ENCODE data around the gene KCTD16. TPM values are rescaled to one million over a fixed set of nuclear protein-coding genes. Genes with fewer than 3 reads are reported as not detected.

The KCTD16 gene
- under 1 TPM; 0.04 TPM for total RNA-seq

DNA sequence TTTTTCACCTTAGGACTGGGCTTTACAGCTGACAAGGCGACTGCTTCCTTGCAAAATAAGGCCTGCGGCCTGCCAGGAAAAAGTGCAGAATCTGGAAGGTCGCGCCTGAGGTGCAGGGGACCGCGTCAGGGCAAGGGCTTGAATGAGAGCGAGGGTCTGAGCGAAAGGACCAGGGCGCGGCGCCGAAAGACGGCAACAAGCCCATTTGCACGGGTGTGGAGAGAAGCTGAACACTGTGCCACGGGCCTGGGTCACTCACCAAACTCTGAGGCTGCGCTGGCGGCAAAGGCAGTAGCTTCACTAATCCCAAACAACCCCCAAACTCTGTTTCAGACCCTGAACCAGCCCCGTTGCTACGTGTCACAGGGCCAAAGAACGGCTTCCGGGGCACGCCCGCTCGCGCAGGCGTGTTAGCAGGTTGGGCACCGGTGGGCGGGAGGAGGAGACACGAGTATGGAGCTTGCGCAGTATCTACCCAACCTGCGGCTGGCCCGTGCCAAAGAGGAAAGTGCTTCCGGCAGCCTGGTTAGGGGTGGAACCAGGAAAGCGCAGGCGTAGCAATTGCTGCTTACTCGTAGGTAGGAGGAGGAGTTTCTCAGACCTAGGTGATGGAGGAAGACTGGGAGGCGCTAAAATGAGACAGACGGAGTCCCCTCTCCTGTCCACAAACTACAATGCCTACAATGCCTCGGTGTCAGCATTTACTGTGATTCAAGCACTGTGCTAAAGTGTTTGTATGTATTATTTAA lies at the start of gene KCTD16, which contains the start of gene YIPF5:
Gene KCTD16 (plus strand): TSS at position 598 of the 749 bp plus-strand sequence.
Gene YIPF5 (minus strand): TSS at position 384 of the 749 bp plus-strand sequence. CDS start 704 bp downstream, outside the sequence.
- CTCF ChIA-PET = interaction anchor here (0.6 to 1.7 kb wide), 5 partner anchors 13 to 1168 kb away, joined by 3 to 5 read pairs (median 4); no protein-coding TSS in a partner anchor
- POLR2A ChIA-PET = interaction anchor here (0.6 to 1.5 kb wide), 3 partner anchors 17 to 351 kb away, joined by 5 to 9 read pairs (median 8); no protein-coding TSS in a partner anchor

GRCh38 chr5:144121577-144121976 lies 49.1 kb upstream of the KCTD16 start:
- ChIA-PET CTCF (no interaction called here), POLR2A (no interaction called here)

DNA sequence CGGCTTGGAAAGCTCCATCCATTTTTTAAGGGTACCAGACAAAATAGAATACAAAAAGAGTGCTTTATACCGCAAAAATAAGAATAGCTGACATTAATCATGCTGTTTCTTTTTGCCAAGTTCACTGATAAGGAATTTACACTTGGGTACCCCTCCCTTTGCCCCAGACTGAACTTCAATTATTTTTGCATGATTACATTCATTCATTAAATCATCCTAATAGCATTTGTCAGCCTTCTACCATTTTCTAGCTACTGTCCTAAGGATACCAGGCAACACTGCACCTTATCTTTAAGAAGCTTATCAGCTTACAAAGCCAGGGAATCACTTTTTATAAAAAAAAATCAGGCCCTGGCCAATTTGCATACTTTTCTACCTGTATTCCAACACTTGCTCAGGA lies 48.6 kb upstream of the KCTD16 start:
- ChIA-PET CTCF (no interaction called here), POLR2A (no interaction called here)

DNA sequence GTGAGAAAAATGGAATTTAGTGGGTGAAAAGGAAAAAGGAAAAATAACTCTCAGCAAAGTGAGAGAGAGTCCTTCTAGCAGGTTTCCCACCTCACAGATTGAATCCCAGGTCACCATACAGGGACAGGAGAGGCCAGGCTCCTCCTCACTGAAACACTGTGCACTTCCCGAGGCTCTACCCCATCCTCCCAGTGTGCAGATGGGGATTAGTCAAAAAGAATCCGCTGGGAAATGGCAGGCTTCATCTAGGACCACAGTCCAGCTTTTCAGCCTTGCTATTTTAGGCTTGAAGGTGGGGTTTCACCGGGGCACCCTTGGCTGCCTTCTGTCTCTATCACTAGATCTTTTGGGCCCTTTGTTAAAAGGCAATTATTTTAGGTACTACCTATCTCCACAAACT lies 48.0 kb upstream of the KCTD16 start:
- ChIA-PET CTCF (no interaction called here), POLR2A (no interaction called here)

DNA sequence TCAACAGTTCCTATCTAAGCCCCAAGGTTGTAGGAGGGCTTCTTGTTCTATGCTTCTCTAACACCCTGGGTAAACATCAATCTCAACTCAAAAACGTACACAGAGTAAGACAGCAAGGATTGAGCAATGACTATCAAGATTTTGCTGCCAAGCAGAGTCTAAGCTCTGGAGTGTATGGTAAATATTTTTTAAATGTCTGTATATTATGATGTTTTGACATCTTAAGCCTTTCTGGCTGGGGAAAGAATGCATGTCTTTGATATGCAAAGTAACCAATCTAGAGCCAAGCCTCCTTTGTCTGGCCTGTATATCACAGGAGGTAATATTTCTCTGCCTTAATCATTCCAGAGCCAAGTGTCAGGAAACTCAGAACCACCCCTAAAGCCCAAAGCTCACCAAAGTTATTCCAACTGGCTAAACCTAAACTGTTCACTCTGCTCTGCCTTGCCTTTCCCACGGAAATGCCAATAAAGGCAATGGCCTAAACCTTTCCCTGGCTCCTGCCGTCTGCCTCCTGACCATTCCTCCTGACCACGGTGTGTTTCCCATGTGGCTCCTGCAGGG lies 45.4 kb upstream of the KCTD16 start:
- ChIA-PET POLR2A (no interaction called here), CTCF (no interaction called here)

- POLR2A ChIA-PET = no interaction called here
- CTCF ChIA-PET = no interaction called here
Observed at GRCh38 chr5:144126707-144127106, 44.0 kb upstream of the KCTD16 start.

- POLR2A ChIA-PET = no interaction called here
- CTCF ChIA-PET = no interaction called here
Observed at GRCh38 chr5:144128844-144129243, 41.8 kb upstream of the KCTD16 start.

DNA sequence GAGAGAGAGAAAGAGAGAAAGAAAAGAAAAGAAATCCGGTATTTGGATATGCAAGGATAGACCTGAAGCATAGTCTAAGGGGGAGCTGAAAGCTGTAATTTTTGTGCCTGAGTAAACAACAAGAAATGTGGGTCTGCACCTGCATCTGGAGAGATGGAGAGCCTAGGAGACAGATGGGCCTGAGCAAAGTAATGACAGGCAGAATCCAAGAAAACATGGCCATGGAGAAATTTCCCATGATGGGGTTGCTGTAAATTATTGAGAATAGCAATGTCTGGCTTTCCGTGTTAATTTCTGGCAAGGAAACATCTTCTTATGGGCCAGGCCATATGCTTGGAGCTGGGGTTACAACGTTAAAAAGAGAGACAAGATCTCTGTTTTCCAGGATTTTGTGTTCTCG lies 40.4 kb upstream of the KCTD16 start:
- CTCF ChIA-PET = interaction anchor here (0.6 kb wide), 1 partner anchor 436 kb away, joined by 4 read pairs; no protein-coding TSS in a partner anchor
- POLR2A ChIA-PET = no interaction called here

GRCh38 chr5:144131261-144131660 lies 39.4 kb upstream of the KCTD16 start:
- CTCF ChIA-PET = no interaction called here

GRCh38 chr5:144133050-144133633 lies 37.5 kb upstream of the KCTD16 start:
- CTCF ChIA-PET = interaction anchor here (1.8 kb wide), 1 partner anchor 9 kb away, joined by 9 read pairs; no protein-coding TSS in a partner anchor
- POLR2A ChIA-PET = interaction anchor here (0.6 kb wide), 1 partner anchor 47 kb away, joined by 4 read pairs; no protein-coding TSS in a partner anchor

More at GRCh38 chr5:144131261-144131660, 39.4 kb upstream of the KCTD16 start:
- POLR2A ChIA-PET = no interaction called here

DNA sequence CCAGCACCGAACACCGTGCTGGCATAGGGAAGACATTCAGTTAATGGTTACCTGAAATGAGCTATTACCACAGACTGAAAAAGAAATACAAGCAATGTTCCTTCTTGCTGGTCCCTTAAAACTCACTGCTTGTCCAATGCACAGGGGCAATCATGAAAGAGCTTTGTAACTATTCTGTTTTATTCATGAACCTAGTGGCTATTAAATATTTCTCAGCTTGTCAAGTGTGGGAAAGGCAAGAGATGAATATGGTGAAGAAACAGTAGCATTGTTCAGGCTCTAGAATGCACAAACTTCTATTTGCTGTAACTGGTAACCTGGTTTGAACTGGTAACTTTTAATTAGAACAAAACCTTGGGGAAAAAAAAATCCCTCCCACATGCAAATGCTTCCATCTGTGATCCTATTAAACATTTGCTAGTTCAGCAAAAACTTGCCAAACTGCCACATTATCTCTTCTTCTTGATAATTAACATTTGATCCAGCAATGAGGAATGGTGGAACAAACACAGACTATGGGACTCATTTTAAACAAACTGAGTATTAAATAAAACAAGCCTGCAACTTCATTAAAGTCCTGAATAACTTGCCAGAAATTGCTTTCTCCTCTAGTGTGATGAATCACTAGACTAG lies 36.4 kb upstream of the KCTD16 start:
- ChIA-PET POLR2A (no interaction called here), CTCF (interaction anchor here (1.8 kb wide), 1 partner anchor 8 kb away, joined by 9 read pairs; no protein-coding TSS in a partner anchor)

DNA sequence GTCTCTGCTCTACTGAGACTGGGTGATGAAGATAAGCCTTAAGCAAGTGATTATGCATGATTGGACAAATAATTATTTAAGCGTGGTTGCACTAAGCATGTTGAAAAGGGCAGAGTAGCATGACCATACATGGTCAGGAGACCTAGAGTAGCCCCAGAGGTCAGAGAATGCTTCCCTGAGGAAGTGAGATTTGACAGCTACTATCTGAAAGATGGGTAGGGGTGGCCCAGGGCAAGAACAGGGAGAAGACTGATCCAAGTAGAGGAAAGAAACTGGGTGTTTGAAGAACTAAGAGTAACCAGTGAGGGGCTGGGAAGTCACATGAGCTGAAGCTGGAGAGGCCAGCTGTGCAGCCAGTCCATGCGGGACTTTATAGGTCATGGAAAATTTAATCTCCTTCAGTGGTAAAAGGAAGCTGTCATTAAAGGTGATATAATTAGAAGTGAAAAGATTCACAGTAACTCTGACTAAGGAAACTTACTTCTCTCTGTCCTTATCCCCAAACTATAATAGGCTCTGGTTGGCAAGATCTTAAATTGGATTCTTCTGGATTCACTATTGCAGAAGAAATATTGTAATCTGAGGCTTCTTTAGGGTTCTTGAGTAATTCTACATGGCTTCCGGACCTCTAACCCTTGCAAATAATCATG lies 35.4 kb upstream of the KCTD16 start:
- POLR2A ChIA-PET = no interaction called here
- CTCF ChIA-PET = no interaction called here

DNA sequence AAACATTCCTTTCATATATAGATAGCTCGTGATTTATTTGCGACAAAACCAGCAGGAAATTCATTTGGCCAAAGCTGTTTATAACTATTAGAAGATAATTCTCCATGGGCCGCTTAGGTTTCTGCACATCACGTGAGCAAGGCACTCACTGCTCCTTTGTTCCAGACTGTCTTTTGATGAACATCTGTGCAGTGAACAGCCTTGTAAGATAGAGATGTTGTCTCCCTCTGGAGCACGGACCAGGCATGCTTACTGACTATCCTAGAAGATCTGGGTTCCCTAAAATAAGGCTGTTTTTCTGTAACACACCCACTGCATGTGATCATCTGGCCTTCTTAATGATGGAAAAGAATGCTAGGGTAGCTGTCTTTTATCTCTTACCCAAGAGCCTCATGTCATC lies 31.1 kb upstream of the KCTD16 start:
- POLR2A ChIA-PET = no interaction called here

DNA sequence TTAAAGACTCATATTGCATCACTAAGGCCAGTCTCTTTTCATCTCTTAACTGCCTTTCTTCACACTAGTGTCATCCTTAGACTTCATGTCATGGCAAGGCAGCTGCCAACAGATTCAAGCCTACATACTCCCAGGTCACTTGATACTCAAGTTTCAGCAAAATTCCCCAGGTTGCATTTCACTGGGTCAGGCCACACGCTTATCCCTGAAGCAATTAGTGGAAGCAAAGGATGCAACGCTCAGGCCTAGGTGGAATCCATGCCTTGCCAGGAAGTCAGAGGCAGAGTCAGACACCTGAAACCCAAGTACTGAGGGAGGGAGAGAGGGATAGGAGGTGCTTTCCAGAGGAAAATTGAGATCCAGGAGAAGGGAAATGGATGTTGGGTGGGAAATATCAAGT lies 29.1 kb upstream of the KCTD16 start:
- CTCF ChIA-PET = interaction anchor here (2.1 kb wide), 1 partner anchor 8 kb away, joined by 9 read pairs; no protein-coding TSS in a partner anchor
- POLR2A ChIA-PET = no interaction called here

More for the DNA sequence above, 31.1 kb upstream of the KCTD16 start:
- CTCF ChIA-PET = no interaction called here

GRCh38 chr5:144142139-144142823 lies 28.4 kb upstream of the KCTD16 start:
- ChIA-PET CTCF (interaction anchor here (0.6 to 2.1 kb wide), 2 partner anchors 9 to 11 kb away, joined by 3 to 9 read pairs; no protein-coding TSS in a partner anchor), POLR2A (no interaction called here)

- POLR2A ChIA-PET = no interaction called here
- CTCF ChIA-PET = interaction anchor here (0.6 to 2.1 kb wide), 2 partner anchors 10 to 11 kb away, joined by 3 to 9 read pairs; no protein-coding TSS in a partner anchor
Observed at GRCh38 chr5:144142824-144143162, 27.9 kb upstream of the KCTD16 start.

DNA sequence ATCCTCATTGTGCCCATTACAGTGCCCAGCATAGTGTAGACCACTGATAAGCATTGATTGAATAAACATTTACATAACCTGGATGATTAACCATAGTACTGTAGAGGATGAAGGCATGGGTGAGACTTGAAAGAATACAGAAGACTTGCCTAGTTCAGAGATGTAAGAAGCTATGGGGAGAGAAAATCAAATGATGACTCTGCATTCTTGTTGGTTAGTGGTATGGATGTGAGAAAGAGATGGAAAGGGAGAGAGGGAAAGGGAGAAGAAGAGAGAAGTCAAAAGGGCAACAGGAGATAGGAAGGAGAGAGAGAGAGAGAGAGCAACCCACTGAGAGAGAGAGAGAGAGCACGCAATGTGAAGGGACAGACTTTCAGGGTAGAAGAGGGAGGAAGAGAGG lies 27.0 kb upstream of the KCTD16 start:
- ChIA-PET CTCF (interaction anchor here (2.1 kb wide), 1 partner anchor 10 kb away, joined by 9 read pairs; no protein-coding TSS in a partner anchor), POLR2A (no interaction called here)

DNA sequence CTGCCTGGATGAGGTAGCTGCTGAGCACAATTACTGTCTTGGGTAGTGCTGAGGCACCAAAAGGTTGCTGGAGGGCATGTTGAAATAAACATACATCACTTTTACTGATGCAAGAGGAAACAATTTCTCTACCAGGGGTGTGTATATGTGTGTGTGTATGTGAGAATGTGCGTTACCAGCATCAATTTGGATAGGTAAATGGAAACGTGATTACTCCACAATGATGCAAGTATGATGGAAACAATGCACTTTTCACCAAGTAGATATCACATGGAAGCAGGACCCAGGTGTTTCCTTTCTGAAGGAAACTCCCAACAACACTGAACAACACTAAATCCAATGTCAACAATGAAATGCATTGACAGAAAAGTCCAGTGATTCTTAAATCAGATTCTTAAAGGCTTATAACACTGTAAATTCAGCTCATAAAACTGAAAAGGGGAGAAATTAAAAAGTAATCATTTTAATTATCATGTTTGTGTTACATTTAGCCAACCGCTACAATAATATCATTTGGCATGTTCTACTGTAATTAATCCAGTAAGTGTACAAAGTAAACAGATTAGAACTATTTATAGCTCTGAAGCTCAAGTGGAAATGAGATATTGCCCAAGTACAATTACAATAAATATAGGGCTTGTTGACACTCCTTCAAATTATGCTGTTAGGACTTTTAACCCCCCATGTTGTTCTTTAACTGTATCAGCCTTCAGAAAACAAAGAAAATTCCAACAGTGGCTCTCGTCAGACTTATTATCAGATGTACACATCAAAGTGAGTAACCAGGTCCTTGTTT lies 25.5 kb upstream of the KCTD16 start:
- POLR2A ChIA-PET = no interaction called here
- CTCF ChIA-PET = no interaction called here
